Fibroblast of the conjunctiva (primary cell): ENCODE data around the gene LNPEP.

Experiments used
- DNase-seq: peaks from one replicate; pipeline ENCODE4 v3.0.0-alpha.2; 2010; ENCODE audit warnings: low read depth

The LNPEP gene

GRCh38 chr5:96935559-96936430 lies at the start of gene LNPEP:
TSS of gene LNPEP (plus strand) at chr5:96936080. CDS start at chr5:96936156, 76 bp downstream.
- DNase-seq = peak; percentile 95

GRCh38 chr5:96893342-96893741 lies 42.5 kb upstream of the LNPEP start:
- DNase-seq = peak; percentile 22

GRCh38 chr5:96896276-96896675 lies 39.6 kb upstream of the LNPEP start:
- no peak for DNase-seq

GRCh38 chr5:96896806-96897205 lies 39.1 kb upstream of the LNPEP start:
- no peak for DNase-seq

DNA sequence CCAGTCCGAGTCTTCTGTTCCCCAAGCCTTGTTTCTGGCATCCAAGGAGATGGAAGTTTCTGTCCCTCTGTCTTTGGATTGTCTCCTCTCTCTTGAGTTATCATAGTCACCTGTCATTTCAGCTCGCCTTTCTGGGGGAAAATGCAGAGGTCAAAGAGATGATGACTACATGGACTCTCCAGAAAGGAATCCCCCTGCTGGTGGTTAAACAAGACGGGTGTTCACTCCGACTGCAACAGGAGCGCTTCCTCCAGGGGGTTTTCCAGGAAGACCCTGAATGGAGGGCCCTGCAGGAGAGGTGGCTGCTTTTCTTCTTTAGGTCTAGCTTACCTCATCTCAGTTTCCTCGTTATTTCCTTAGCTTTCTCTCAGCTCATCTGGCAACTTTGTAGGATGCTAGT lies 34.5 kb upstream of the LNPEP start:
- no peak for DNase-seq

DNA sequence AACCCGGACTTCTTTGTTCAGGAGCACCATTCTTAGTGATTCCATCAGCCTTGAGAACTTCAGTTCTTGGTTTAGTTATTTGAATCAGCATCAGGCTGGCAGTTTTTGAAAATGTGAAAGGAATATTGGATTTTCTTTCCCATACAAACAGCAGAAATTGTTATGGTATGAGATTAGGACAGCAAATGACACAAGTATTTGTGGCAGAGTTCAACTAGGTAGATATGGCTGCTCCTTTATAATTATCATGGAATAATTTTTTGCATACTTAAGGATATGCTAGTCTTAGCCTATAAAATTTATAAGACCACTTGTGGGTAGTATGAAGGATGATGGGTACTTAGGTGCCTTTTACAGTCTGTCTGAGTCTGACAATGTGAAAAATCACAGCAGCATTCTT lies 34.0 kb upstream of the LNPEP start:
- no peak for DNase-seq

- DNase-seq = no peak
These were observed 33.0 kb upstream of the LNPEP start for GRCh38 chr5:96902876-96903275.

DNA sequence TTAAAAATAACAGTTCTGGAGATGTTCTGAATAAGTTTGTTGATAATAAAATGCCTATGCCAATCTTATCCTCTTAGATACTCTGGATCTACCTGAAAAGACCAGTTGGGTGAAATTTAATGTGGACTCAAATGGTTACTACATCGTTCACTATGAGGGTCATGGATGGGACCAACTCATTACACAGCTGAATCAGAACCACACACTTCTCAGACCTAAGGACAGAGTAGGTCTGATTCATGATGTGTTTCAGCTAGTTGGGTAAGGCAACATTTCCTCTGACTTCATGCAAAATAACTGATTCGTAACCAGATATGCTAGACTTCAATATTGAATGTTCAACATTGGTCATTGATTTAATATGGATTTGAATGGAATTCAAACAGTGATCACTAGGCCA lies 32.6 kb upstream of the LNPEP start:
- no peak for DNase-seq

DNA sequence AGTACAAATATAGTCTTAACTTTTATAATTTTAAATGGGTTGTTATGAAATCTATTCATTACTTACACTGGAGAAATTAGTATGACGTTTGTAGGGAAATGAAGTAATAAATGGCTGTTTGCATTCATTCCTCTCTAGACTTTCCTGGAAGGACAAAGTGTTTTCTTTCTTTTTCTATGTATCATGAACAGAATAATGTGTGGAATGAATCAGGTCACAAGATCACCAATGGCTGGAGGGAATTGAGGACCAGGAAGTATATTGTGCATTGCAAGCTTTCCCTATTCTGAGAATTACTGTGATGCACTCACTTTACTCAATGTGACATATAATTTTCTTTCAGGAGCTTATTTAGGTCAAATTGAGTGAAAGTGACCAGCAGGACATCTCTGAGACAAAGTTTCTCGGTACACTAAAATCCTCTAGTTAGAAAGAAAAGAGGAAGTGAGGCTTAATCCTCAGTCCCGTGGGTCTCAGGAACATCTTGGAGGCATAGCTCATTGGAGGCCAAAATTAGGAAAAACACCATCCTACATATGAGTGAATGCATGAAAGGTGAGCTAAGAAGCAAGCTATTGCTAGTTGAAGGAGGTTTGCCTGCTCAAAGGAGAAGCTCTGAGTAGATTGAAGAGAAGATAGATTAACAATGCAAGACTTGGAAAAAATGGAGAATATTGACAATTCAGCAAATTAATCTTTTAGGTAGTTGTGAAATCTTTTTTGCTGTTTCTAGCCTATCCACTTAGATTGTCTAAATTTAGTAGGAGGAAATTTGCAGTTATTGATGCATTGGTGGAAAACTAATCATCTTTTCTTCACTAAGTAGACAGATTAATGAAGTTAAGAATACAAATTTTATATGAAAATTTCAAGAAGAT lies 31.6 kb upstream of the LNPEP start:
- DNase-seq = no peak

DNA sequence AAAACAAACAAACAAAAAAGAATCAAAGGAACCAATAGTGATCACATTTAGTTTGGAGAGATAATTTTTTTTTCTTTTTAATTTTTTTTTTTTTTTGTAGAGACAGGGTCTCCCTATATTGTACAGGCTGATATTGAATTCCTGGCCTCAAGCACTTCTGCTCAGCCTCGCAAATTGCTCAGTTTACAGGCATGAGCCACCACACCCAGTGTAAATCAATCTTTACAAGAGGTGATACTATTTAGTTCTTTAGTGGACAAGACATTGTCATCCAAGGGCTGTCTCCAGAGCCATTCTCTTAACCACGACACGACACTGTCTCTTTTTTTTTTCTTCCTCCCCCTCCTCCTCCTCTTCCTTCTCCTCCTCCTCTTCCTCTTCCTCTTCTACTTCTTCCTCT lies 30.0 kb upstream of the LNPEP start:
- DNase-seq = no peak

DNA sequence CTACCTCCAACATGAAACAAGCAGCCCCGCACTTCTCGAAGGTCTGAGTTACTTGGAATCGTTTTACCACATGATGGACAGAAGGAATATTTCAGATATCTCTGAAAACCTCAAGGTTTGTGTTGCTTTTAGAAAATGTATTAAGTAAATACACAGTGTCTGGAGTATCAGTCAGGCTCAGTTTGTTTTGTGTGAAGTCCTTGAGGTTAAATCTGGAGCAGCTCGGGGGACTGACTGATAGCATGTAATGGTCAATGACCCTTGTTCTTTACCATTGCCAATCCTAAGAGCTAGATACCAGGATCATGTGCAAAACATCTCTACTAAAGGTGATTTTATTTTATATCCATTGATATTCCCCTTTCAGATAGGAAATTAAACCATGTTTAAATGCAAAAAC lies 26.9 kb upstream of the LNPEP start:
- DNase-seq = no peak

- DNase-seq = no peak
These were observed 26.4 kb upstream of the LNPEP start for GRCh38 chr5:96909435-96909834.

DNA sequence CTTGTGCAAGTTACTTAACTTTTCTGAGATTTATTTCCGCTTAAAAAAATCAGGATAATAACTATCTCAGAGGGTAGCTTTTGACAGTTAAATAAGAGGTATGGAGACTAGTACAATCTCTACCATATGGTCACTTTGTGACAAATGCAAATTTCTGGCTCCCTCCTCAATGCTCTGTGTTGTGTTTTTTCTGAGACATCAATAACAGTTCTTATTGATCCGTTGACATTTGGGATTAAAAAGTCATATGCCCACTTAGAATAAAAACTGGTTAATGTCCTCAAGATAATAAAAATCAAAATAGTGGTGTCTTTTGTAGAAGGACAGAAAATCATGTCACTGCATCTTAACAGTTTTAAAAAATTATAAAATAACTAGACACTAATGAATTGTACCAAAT lies 24.7 kb upstream of the LNPEP start:
- DNase-seq = no peak

- no peak for DNase-seq
These were observed 22.6 kb upstream of the LNPEP start for GRCh38 chr5:96913233-96913632.

- no peak for DNase-seq
These were observed 16.1 kb upstream of the LNPEP start for GRCh38 chr5:96919754-96920197.

GRCh38 chr5:96920744-96921355 lies 15.0 kb upstream of the LNPEP start:
- no peak for DNase-seq

DNA sequence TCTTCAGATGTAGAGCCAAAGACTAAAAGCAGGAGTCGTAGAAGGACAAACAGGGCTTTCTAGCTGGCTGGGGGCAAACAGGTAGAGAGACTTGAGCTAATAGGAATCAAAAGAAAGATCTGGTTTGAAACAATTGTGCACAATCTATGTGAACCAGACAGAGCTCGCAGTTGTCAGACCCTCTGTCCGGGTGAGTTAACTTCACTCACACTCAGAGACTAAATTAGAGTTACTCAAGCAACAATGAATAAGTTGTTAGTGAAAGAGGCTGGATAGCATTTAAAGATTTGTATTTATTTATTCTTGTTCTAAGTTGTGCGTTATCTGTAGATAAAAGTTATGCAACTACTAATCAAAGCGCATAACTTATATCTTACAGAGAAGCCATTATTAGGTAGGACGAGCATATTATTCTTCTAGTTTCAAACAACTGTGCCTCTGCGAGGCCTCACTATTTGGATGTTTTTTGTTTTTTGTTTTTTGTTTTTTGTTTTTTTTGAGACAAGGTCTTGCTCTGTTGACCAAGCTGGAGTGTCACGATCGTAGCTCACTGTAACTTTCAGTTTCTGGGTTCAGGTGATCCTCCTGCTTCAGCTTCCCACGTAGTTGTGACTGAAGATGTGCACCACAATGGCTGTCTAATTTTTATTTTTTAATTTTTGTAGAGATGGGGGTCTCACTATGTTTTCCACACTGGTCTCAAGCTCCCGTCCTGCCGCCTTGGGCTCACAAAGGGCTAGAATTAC lies 13.2 kb upstream of the LNPEP start:
- no peak for DNase-seq

DNA sequence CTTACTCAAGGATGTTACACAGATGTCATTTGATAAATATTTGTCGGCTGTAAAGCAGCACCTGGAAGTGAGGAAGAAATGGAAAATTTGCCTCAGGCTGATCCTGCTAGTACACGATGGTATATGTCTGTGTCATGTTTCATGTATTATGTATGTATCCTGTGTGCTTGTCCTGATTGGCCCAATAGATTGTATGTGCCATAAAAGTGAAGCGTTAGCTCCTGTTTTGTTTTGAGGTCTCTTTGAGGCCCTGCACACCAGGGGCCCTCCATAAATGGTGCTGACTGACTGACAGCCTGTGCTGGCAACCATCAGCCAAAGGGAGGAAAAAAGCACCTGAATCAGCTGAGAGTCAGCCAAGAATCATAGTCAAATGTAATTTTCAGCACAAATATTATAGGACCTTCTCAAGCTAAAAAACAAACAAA lies 11.8 kb upstream of the LNPEP start:
- DNase-seq = no peak

DNA sequence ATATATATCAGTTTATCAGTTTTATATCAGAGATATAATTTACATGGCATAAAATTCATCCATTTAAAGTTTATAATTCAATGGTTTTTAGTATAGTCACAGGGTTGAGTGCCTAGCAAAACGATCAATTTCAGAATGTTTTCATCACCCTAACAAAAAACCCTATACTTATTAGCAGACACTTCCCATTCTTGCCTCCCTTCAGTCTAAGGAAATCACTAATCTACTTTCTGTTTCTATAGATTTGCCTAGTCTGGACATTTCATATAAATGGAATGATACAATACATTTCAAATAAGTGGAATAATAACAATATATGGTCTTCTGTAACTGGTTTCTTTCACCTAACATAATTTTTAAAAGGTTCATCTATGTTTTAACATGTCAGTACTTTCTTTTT lies 9.6 kb upstream of the LNPEP start:
- DNase-seq = no peak

DNA sequence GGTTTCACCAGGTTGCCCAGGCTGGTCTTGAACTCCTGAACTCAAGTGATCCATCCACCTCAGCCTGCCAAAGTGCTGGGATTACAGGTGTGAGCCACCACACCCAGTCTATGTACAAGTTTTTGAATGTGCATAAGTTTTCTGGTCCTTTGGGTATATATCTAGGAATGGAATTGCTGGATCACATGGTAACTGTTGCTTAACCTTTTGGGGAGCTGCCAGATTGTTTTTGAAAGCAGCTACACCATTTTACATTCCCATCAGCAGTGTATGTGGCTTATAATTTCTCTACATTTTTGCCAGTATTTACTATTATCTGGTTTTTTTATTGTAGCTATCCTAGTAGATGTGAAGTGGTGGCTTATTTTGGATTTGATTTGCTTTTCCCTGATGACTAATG lies 8.9 kb upstream of the LNPEP start:
- no peak for DNase-seq

DNA sequence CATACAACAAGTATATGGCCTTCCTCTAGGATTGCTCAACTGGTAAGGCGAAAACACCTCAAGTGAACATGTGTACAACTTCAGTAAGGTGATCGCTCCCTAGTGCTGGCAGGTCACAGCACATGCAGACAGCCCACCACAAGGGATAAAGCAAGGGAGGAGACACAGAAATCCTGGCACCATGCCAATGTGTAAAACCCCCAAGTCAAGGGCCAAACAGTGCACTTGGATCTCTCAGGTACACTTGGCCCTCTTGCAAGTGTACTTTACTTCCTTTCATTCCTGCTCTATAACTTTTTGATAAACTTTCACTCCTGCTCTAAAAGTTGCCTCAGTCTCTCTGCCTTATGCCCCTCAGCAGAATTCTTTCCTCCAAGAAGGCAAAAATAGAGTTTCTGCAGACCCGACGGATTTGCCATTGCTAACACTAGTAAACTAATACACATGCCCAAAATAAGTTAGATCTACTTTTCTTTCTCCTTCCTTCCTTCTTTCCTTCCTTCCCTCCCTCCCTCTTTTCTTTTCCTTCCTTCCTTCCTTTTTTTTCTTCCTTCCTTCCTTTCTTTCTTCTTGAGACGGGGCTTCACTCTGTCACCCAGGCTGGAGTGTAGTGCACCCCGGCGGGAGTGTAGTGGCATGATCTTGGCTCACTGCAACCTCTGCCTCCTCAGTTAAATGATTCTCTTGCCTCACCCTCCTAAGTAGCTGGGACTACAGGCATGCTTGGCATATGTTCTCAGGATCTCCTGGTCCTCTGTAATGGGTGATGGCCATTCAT lies 6.8 kb upstream of the LNPEP start:
- no peak for DNase-seq
